ENCODE results near the gene MAGEA11.
"Not testable (repeated sequence)": the region's sequence is repeated elsewhere in the genome, so short reads cannot be mapped to it uniquely, and the experiment has no call there.

MAGEA11 gene

DNA sequence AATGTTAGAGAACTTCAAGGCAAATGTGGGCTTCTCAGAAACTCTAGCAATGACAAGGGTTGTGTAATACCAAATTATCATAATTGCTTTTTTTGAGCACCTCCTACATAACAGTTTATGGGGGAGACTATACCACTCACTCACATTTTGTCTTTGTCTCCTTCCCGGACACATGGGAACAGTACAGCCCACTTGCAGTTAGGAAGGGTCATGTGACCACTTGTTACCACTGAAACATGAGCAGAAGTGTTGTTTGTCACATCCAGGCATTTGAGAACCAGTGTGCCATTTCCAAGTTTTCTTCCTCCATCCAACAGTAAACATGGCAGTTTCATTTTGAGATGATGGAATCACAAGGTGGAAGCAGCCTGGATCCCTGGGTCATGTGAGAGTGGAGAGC, 6.9 kb downstream of the MAGEA11 start:
- no peak for DNase-seq

DNA sequence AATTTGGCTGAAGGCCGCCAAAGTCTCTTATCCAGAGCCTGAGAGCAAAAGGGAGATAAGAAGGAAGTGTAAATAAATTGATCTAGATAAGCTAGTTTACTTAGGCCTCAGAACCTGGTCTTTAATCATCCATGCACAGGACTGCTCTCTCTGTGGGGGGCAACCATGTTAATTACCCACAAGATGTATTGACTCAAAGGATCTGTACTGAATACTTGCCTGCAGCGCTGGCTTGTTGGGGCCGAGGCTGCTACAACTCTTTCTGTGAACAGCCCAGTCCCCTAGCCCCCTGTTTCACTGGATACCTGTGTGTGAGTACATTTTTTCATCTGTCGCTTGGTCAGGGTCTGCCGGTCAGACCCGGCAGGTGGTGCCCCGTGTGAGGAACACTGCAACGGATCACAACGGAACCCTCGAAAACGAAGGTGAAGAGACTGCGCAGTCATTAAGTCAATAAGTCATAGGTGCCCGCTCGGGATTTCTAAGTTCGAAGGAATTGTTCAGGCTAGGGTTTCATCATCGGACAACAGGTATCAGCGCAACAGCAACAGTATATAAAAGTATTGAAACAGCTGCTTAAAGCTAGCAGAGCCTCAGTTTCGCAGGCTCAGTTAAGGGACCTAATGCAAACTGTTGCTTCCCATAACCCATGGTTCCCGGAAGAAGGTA, 8.3 kb downstream of the MAGEA11 start:
- no peak for DNase-seq

DNA sequence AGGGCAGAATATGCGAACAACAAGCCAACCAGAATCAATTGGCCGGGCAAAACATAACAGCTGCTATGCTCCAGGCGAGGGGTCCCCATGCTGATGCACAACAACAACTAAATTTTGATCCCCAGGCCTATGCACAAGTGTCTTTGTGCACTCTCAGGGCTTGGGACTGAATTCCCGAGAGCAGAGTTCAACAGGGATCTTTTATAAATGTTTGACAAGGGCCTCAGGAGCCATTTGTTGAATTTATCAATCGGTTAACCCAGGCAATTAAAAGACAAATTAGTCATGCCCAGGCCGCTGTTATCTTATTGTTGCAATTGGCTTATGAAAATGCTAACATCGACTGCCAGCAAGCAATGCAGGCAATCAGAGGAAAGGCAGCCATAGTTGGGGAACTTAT, 9.4 kb downstream of the MAGEA11 start:
- DNase-seq: not testable (repeated sequence)

GRCh38 chrX:149721778-149722177, 9.9 kb downstream of the MAGEA11 start:
- no peak for DNase-seq

- DNase-seq: not testable (repeated sequence)
Observed at GRCh38 chrX:149723583-149724118, 11.8 kb downstream of the MAGEA11 start.

- not testable (repeated sequence) for DNase-seq
Observed at GRCh38 chrX:149727308-149727707, 15.4 kb downstream of the MAGEA11 start.

- DNase-seq: not testable (repeated sequence)
Observed at GRCh38 chrX:149742269-149742668, 30.4 kb downstream of the MAGEA11 start.

- DNase-seq: not testable (repeated sequence)
Observed at GRCh38 chrX:149746390-149747007, 34.6 kb downstream of the MAGEA11 start.

DNA sequence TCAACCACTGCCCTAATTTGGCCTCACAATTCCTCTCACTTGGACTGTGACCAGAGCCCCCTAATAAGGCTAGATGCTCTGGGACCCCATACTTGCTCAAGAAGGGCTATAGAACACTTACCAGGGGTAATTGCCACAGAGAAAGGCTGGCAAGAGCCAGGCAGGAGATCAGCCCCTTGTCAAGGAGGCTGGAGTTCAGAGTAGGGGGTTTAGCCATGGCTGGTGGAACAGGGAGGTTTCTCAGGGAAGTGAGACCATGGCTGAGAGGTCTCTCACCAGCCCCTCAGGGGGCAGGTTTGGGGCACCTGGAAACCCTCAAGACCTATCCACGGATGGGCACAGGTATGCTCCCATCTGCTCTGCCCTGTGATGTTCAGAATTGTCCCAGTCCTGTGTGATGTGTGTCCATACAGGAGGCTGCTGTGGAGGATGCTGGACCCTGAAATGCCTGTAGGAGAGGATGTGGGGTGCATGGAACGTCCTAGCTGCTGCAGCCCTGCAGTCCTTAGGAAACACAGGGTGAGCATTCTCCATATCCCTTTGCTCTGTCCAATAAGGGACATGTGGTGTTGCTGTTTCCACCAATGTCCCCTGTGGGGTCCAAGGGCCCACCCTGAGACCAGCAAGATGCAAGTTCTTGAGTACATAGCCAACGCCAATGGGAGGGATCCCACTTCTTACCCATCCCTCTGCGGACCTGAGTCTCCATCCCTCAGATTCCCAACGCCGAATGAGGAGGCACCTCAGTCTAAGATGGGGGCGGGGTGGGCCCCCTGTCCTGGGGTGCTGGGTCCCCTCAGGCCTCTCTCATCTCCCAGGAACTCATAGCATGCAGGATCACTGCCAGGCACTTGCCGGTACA, 45.6 kb downstream of the MAGEA11 start:
- no peak for DNase-seq

DNA sequence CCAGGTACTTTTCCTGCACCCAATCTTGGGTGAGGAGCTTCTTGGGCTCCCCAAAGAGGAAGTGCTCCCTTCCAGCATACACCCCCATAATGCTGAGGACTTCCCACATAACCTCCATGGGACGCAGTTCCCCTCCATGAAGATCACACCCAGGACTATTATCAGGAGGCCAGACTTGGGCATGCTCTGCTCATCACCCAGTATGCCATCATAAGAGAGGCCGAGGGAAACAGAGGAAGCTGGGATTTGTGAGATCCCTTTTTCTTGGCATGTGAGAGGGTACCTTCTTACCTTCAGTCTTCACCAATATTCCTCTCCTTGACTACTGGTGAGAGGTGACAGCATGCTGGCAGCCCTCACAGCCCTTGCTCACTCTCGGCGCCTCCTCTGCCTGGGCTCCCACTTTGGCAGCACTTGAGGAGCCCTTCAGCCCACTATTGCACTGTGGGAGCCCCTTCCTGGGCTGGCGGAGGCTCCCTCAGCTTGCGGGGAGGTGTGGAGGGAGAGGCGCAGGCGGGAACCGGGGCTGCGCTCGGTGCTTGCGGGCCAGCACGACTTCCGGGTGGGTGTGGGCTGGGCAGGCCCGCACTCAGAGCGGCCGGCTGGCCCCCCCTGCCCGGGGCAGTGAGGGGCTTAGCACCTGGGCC, 46.3 kb downstream of the MAGEA11 start:
- no peak for DNase-seq

DNA sequence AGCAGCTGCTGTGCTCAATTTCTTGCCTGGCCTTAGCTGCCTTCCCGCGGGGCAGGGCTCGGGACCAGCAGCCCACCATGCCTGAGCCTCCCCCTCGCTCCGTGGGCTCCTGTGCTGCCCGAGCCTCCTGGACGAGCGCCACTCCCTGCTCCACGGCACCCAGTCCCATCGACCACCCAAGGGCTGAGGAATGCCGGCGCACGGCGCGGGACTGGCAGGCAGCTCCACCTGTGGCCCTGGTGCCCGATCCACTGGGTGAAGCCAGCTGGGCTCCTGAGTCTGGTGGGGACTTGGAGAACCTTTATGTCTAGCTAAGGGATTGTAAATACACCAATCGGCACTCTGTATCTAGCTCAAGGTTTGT, 46.8 kb downstream of the MAGEA11 start:
- DNase-seq: not testable (repeated sequence)

DNA sequence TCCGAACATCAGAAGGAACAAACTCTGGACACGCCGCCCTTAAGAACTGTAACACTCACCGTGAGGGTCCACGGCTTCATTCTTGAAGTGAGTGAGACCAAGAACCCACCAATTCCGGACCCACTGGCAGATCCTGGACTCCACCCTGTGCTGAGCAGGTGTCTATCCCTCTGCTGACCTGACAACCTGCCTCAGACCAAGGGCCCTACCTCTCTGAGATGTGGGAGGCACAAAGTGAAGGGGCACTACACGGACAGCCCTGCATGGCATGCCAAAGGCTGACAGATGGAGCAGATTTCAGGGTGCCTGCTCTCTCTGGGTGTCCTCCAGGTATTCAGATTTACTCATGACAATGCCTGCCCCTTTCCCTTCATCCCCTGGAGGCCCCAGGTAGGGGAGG, 48.0 kb downstream of the MAGEA11 start:
- DNase-seq: no peak

- DNase-seq: no peak
Observed at GRCh38 chrX:149760965-149761364, 49.1 kb downstream of the MAGEA11 start.

DNA sequence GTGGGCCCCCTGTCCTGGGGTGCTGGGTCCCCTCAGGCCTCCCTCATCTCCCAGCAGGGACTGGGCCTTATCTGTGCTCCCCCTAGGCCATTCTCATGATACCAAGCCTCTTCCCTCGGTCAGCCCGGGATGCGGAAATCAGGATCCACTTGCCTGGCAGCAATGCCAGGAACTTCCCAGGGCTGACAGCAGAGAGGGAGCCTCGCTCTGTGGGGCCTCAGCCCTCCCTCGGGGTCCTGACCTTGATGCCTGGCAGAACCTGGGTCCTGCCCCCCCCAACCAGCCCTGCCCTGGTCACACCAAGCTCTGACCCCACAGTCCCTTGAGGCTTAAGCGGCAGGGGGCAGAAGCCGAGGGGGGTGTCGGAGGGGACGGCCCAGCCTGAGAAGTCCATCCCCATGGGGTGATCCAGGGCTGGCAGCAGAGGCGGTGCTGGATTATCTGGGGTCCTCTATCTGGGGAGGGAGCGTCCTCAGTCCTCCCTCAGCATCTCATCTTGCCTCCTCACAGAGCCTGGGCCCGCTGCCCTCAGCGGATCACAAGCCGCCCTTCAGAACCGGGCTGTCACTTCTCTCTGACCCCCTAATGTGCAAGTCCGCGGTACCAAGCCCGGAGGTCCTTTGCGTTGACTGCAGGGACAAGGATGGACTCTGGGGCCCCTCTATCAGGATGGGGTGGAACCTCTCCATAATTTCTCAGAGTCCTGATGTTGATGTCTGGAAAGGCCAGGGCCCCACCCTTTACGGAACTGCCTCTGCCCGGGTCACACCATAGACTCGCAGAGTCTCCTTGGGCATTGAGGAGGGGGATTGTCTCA, 50.2 kb downstream of the MAGEA11 start:
- DNase-seq: not testable (repeated sequence)

DNA sequence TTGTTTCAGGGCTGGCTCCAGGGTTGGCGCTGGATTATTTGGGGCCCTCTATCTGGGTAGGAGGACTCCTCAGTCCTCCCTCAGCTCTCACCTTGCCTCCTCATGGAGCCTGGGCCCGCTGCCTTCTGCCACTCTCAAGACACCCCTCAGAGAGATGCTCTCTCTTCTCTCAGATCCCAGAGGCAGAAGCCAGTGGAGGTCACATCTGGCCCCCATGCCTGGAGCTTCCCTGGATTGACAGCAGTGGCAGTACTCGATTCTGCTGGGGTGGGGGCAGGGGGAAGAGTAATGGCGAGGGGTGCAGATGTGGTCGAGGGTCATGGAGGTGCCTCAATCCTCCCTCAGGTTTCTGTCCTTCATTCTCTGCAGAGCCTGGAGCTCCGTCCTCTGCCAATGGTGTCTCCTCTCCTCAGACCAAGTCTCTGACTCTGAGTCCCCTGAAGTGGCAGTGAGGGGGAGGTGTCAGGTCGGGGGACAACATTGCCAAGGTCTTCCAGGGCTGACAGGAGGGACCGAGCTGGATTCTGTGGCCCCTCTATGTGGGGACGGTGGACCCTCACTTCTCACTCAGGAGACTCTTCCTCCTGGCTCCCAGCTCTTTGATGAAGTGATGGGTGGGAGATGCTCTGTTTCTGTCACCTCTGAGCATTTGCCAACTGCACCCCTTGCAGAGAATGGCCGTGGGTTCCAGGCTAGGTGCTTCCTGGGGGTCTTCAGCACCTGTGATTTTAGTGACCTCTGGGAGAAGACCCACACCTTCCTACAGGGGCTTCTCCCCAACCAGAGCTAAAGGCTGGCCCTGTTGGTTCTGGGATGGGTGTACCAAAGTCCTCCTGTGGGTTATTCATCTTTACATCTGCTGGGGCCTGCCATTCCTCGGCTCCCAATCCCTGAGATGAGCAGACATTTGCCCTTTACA, 51.1 kb downstream of the MAGEA11 start:
- DNase-seq: no peak

All from NCI-H2171 (cell line).